Loucy (cell line): Measurements from ENCODE around the gene FAM53B.

ENCODE experiments used
- H2AFZ ChIP-seq: fragments of 200-600 bp; sonication (generic); 2 replicates; pipeline ENCODE4 v1.6.0; 2016; ENCODE audit warnings: antibody characterized with exemption, mild to moderate bottlenecking, low read length, moderate library complexity
- H3F3A ChIP-seq: fragments of 200-600 bp; 2 replicates; pipeline ENCODE4 v1.6.0; 2016; ENCODE audit warnings: antibody characterized with exemption, low read depth, mild to moderate bottlenecking
- H3K27me3 ChIP-seq: fragments of 200-600 bp; sonication (generic); 2 replicates; pipeline ENCODE4 v1.6.1; 2014; ENCODE audit warnings: low read length, mild to moderate bottlenecking; ENCODE audit not compliant: insufficient read depth, poor library complexity, severe bottlenecking
- H3K36me3 ChIP-seq: fragments of 200-600 bp; sonication (generic); 2 replicates; pipeline ENCODE4 v1.6.1; 2016; ENCODE audit warnings: low read length; ENCODE audit not compliant: insufficient read depth
- H3K4me1 ChIP-seq: fragments of 200-600 bp; sonication (generic); 2 replicates; pipeline ENCODE4 v1.5.1; 2014; ENCODE audit warnings: low read length, mild to moderate bottlenecking; ENCODE audit not compliant: insufficient read depth, poor library complexity, severe bottlenecking
- H3K4me2 ChIP-seq: fragments of 200-600 bp; sonication (generic); 2 replicates; pipeline ENCODE4 v1.6.0; 2014; ENCODE audit warnings: antibody characterized with exemption, low read length, low read depth, mild to moderate bottlenecking; ENCODE audit not compliant: poor library complexity, severe bottlenecking
- H3K4me3 ChIP-seq: fragments of 200-600 bp; sonication (generic); 2 replicates; pipeline ENCODE4 v1.5.1; 2014; ENCODE audit warnings: low read length, mild to moderate bottlenecking, mixed read lengths; ENCODE audit not compliant: poor library complexity, severe bottlenecking
- H3K79me2 ChIP-seq: fragments of 200-600 bp; sonication (generic); 2 replicates; pipeline ENCODE4 v1.6.1; 2014; ENCODE audit warnings: low read length; ENCODE audit not compliant: insufficient read depth
- H3K9ac ChIP-seq: fragments of 200-600 bp; sonication (generic); 2 replicates; pipeline ENCODE4 v1.6.0; 2014; ENCODE audit warnings: mild to moderate bottlenecking, low read depth, low read length, moderate library complexity; ENCODE audit not compliant: poor library complexity, severe bottlenecking
- H3K9me2 ChIP-seq: fragments of 200-600 bp; sonication (generic); replicated peaks from 2 replicates; pipeline ENCODE4 v1.6.1; 2016; ENCODE audit warnings: low read depth, low read length, mixed read lengths
- H3K9me3 ChIP-seq: fragments of 200-600 bp; sonication (generic); 2 replicates; pipeline ENCODE4 v1.6.1; 2014; ENCODE audit warnings: mild to moderate bottlenecking, antibody characterized with exemption, low read length, low read depth; ENCODE audit not compliant: insufficient read depth
- H4K20me1 ChIP-seq: fragments of 200-600 bp; sonication (generic); 2 replicates; pipeline ENCODE4 v1.6.0; 2014; ENCODE audit warnings: antibody characterized with exemption, low read length, mild to moderate bottlenecking; ENCODE audit not compliant: insufficient read depth, poor library complexity, severe bottlenecking
- CTCF ChIP-seq: fragments of 200-600 bp; sonication (generic); conservative IDR thresholded peaks from 2 replicates; pipeline ENCODE4 v1.5.1; 2014; ENCODE audit warnings: mild to moderate bottlenecking, antibody characterized with exemption, low read length
- EZH2phosphoT487 ChIP-seq: fragments of 200-600 bp; IDR thresholded peaks from 2 replicates; pipeline ENCODE4 v1.6.1; 2018; ENCODE audit warnings: antibody characterized with exemption, mild to moderate bottlenecking, moderate library complexity, borderline replicate concordance

FAM53B gene

GRCh38 chr10:124624466-124624865, 119.7 kb downstream of the FAM53B start:
- Histone ChIP-seq H3K9ac (no peak overlapping the region), H3K4me2 (no peak overlapping the region), H3K4me1 (peaks cover 2% of the 10 kb centered on the region), H2AFZ (no peak overlapping the region), H3F3A (no peaks in the 10 kb centered on the region), H3K9me2 (no peaks in the 10 kb centered on the region), H3K9me3 (no peaks in the 10 kb centered on the region), H4K20me1 (no peaks in the 10 kb centered on the region), H3K36me3 (peaks cover 25% of the 10 kb centered on the region; the same call in 1 of the 2 replicates), H3K79me2 (peaks cover 29% of the 10 kb centered on the region; the same call in 1 of the 2 replicates), H3K27me3 (no peaks in the 10 kb centered on the region), H3K4me3 (no peak overlapping the region)
- TF ChIP-seq CTCF (no peak), EZH2phosphoT487 (no peak)

GRCh38 chr10:124624006-124624405, 120.2 kb downstream of the FAM53B start:
- Histone ChIP-seq H3K4me3 (no peak overlapping the region), H3K9me2 (no peaks in the 10 kb centered on the region), H3K4me1 (peaks cover 3% of the 10 kb centered on the region), H3K79me2 (peaks cover 27% of the 10 kb centered on the region; the same call in 1 of the 2 replicates), H3K9me3 (no peaks in the 10 kb centered on the region), H4K20me1 (no peaks in the 10 kb centered on the region), H3K27me3 (no peaks in the 10 kb centered on the region), H3K36me3 (peaks cover 25% of the 10 kb centered on the region; the same call in 1 of the 2 replicates), H2AFZ (no peak overlapping the region), H3K4me2 (no peak overlapping the region), H3K9ac (no peak overlapping the region), H3F3A (no peaks in the 10 kb centered on the region)
- TF ChIP-seq EZH2phosphoT487 = no peak
- no peak for TF ChIP-seq CTCF

GRCh38 chr10:124622866-124623536, 121.2 kb downstream of the FAM53B start:
- Histone ChIP-seq H3K4me3 (no peak overlapping the region), H3K79me2 (peaks cover 18% of the 10 kb centered on the region; the same call in 1 of the 2 replicates), H3K36me3 (peaks cover 35% of the 10 kb centered on the region; the same call in 1 of the 2 replicates), H4K20me1 (no peaks in the 10 kb centered on the region), H3K4me2 (no peak overlapping the region), H3K9ac (no peak overlapping the region), H3K9me3 (no peaks in the 10 kb centered on the region), H2AFZ (no peak overlapping the region), H3K9me2 (no peaks in the 10 kb centered on the region), H3K27me3 (no peaks in the 10 kb centered on the region), H3K4me1 (peaks cover 3% of the 10 kb centered on the region), H3F3A (no peaks in the 10 kb centered on the region)
- TF ChIP-seq CTCF = no peak
- TF ChIP-seq EZH2phosphoT487 = no peak
